CD14-positive monocyte (primary cell): ENCODE measurements around the gene OR5L1. TPM values are rescaled to one million over a fixed set of nuclear protein-coding genes. Genes with fewer than 3 reads are reported as not detected.

Experiments used
- DNase-seq, 3 donors: peaks; one replicate each; pipeline ENCODE4 v3.0.0-alpha.2; 2011 to 2022
- H2AFZ ChIP-seq: 2 replicates; pipeline ENCODE4 v1.6.0; 2012; ENCODE audit warnings: mild to moderate bottlenecking, low read depth, low read length, inconsistent platforms; ENCODE audit not compliant: insufficient read depth, poor library complexity, severe bottlenecking
- H3K27ac ChIP-seq, 2 donors: 1 replicate in 1 of 2; 2 replicates in 1 of 2; pipeline ENCODE4 v1.5.1; 2012 to 2013; ENCODE audit warnings: low read length in 2 of 2, control low read depth in 1 of 2, inconsistent platforms in 1 of 2, low read depth in 1 of 2, mild to moderate bottlenecking in 1 of 2
- H3K27me3 ChIP-seq, 2 donors: one replicate each; pipeline versions ENCODE4 v1.6.0 to v1.6.1; 2011 to 2013; ENCODE audit warnings: low read length in 2 of 2; ENCODE audit not compliant: control insufficient read depth in 2 of 2, insufficient read depth in 2 of 2
- H3K36me3 ChIP-seq, 2 donors: replicated peaks in 1 of 2; 1 replicate in 1 of 2; 2 replicates in 1 of 2; pipeline versions ENCODE4 v1.5.1 to v1.6.1; 2012 to 2013; ENCODE audit warnings: low read length in 2 of 2, control low read depth in 1 of 2, inconsistent platforms in 1 of 2, mild to moderate bottlenecking in 1 of 2; ENCODE audit not compliant: insufficient read depth in 2 of 2, control insufficient read depth in 1 of 2
- H3K4me1 ChIP-seq, 2 donors: 1 replicate in 1 of 2; 2 replicates in 1 of 2; pipeline versions ENCODE4 v1.5.1 to v1.6.1; 2012 to 2013; ENCODE audit warnings: low read length in 2 of 2, control low read depth in 1 of 2, inconsistent platforms in 1 of 2, mild to moderate bottlenecking in 1 of 2, moderate library complexity in 1 of 2; ENCODE audit not compliant: insufficient read depth in 2 of 2, control insufficient read depth in 1 of 2
- H3K4me2 ChIP-seq: replicated peaks from 2 replicates; pipeline ENCODE3; 2012; ENCODE audit warnings: low read length, moderate library complexity, mild to moderate bottlenecking; ENCODE audit not compliant: poor library complexity, severe bottlenecking; ENCODE audit errors: extremely low read depth
- H3K4me3 ChIP-seq, 3 experiments: fragments of 200-600 bp in 1 of 3; sonication (generic) in 1 of 3; replicated peaks in 1 of 3; 1 replicate in 2 of 3; 2 replicates in 1 of 3; pipeline ENCODE4 v1.5.1; 2011 to 2013; ENCODE audit warnings: low read length in 3 of 3, mild to moderate bottlenecking in 3 of 3, control low read depth in 2 of 3, low read depth in 2 of 3, inconsistent platforms in 1 of 3, moderate library complexity in 1 of 3
- H3K79me2 ChIP-seq: 2 replicates; pipeline ENCODE4 v1.6.0; 2012; ENCODE audit warnings: mild to moderate bottlenecking, control low read depth, inconsistent platforms, low read length, moderate library complexity; ENCODE audit not compliant: insufficient read depth
- H3K9ac ChIP-seq: 2 replicates; pipeline ENCODE4 v1.6.0; 2017; ENCODE audit warnings: low read length, mild to moderate bottlenecking; ENCODE audit not compliant: insufficient read depth, poor library complexity, severe bottlenecking
- H3K9me3 ChIP-seq, 2 donors: replicated peaks in 1 of 2; 1 replicate in 1 of 2; 2 replicates in 1 of 2; pipeline versions ENCODE4 v1.5.1 to v1.6.1; 2012 to 2013; ENCODE audit warnings: low read length in 2 of 2, control low read depth in 1 of 2; ENCODE audit not compliant: control insufficient read depth in 1 of 2, insufficient read depth in 1 of 2
- H4K20me1 ChIP-seq: 2 replicates; pipeline ENCODE4 v1.6.0; 2012; ENCODE audit warnings: mild to moderate bottlenecking, low read length, control low read depth, moderate library complexity; ENCODE audit not compliant: insufficient read depth
- H3K27ac Mint-ChIP-seq, 7 donors: one replicate each; pipeline ENCODE4 v1.8.0; 2020; ENCODE audit warnings: mild to moderate bottlenecking in 7 of 7, mixed read lengths in 7 of 7, moderate library complexity in 6 of 7, inconsistent platforms in 2 of 7
- H3K27me3 Mint-ChIP-seq, 3 donors: one replicate each; pipeline ENCODE4 v1.8.0; 2021 to 2022; ENCODE audit warnings: low read depth in 3 of 3, mild to moderate bottlenecking in 3 of 3, mixed read lengths in 3 of 3, moderate library complexity in 3 of 3, inconsistent platforms in 1 of 3
- H3K36me3 Mint-ChIP-seq, 2 donors: one replicate each; pipeline ENCODE4 v1.8.0; 2020; ENCODE audit warnings: mixed read lengths in 2 of 2, inconsistent platforms in 1 of 2, mild to moderate bottlenecking in 1 of 2
- H3K4me1 Mint-ChIP-seq: one replicate; pipeline ENCODE4 v1.8.0; 2020; ENCODE audit warnings: mild to moderate bottlenecking, mixed read lengths
- H3K4me3 Mint-ChIP-seq, 2 donors: one replicate each; pipeline ENCODE4 v1.8.0; 2020; ENCODE audit warnings: mild to moderate bottlenecking in 2 of 2, mixed read lengths in 2 of 2, moderate library complexity in 1 of 2
- H3K9me3 Mint-ChIP-seq, 7 donors: one replicate each; pipeline ENCODE4 v1.8.0; 2020 to 2022; ENCODE audit warnings: mixed read lengths in 7 of 7, mild to moderate bottlenecking in 6 of 7, moderate library complexity in 6 of 7, inconsistent platforms in 2 of 7
- CTCF ChIP-seq: fragments of 200-600 bp; IDR thresholded peaks from one replicate; pipeline ENCODE4 v1.8.0; 2022; ENCODE audit warnings: antibody characterized with exemption, mild to moderate bottlenecking
- WGBS: methylation state at CpG from one replicate; pipeline ENCODE4 v1.1.5; 2013; ENCODE audit warnings: missing lambda C conversion rate; ENCODE audit not compliant: insufficient coverage; 5-methylcytosine and 5-hydroxymethylcytosine counted together
- intact Hi-C, 2 donors: fragments of 100-400 bp; cut with micrococcal nuclease; formaldehyde crosslinking; loops; one replicate each; pipeline versions ENCODE4 v1.15.0 to v1.15.1; 2023
- polyA plus RNA-seq, 3 donors: library from polyadenylated mRNA; depleted of rRNA in 1 of 3; unstranded in 2 of 3; stranded (reverse) in 1 of 3; fragments of 300-500 nt in 2 of 3; fragments of >200 nt in 1 of 3; fragmentation: Illumina TruSeq in 2 of 3; gene quantifications; 1 replicate in 2 of 3; 2 replicates in 1 of 3; pipeline ENCODE4 v1.2.3, GENCODE V29; 2012 to 2021

Gene OR5L1
- polyA plus RNA-seq, 3 donors, result not detected

- Histone ChIP-seq H3K4me3 (no peak within 1 kb of the TSS), H3K79me2 (no peaks in the 10 kb centered on the region), H3K36me3 (no peaks in the 10 kb centered on the region), H4K20me1 (no peaks in the 10 kb centered on the region), H3K4me2 (no peak within 1 kb of the TSS), H3K27me3 (no peaks in the 10 kb centered on the region), H3K9ac (no peak within 1 kb of the TSS), H3K4me1 (no peaks in the 10 kb centered on the region), H3K9me3 (peaks cover 11 to 16% of the 10 kb centered on the region in 2 donors), H2AFZ (no peak within 1 kb of the TSS), H3K27ac (no peak within 1 kb of the TSS)
- H3K27me3 Mint-ChIP-seq, result no peaks in the 10 kb centered on the region
- no peak within 1 kb of the TSS for H3K27ac Mint-ChIP-seq
- intact Hi-C loops, result no loop called here
- no peaks in the 10 kb centered on the region for H3K4me1 Mint-ChIP-seq
- WGBS, result 100% methylated on average over 1 of the region's 5 CpGs
- H3K9me3 Mint-ChIP-seq, result peaks cover 0 to 12% (median 9%) of the 10 kb centered on the region in 7 donors
- TF ChIP-seq CTCF, result no peak
- no peak within 1 kb of the TSS for H3K4me3 Mint-ChIP-seq
- H3K36me3 Mint-ChIP-seq, result no peaks in the 10 kb centered on the region
- no peak for DNase-seq
Observed at GRCh38 chr11:55819330-55819729, 8.2 kb downstream of the OR5L1 start, which contains the start of gene OR5D18. OR5D18 (plus strand) TSS chr11:55819630; CDS start chr11:55819630, 0 bp downstream.

GRCh38 chr11:55826919-55827318 is 15.8 kb downstream of the OR5L1 start, which contains the start of gene OR5L2:
OR5L2 (plus strand) TSS chr11:55827219; CDS start chr11:55827219, 0 bp downstream.
- no peak within 1 kb of the TSS for H3K4me3 ChIP-seq
- intact Hi-C loops, result no loop called here
- DNase-seq, result no peak
- no peaks in the 10 kb centered on the region for H3K4me1 ChIP-seq
- H4K20me1 ChIP-seq, result no peaks in the 10 kb centered on the region
- no peak within 1 kb of the TSS for H3K4me2 ChIP-seq
- H3K27ac ChIP-seq, result no peak within 1 kb of the TSS
- H3K9me3 ChIP-seq, result peaks cover 3 to 8% of the 10 kb centered on the region in 2 donors
- no peaks in the 10 kb centered on the region for H3K79me2 ChIP-seq
- no peak within 1 kb of the TSS for H3K9ac ChIP-seq
- no peaks in the 10 kb centered on the region for H3K4me1 Mint-ChIP-seq
- no peaks in the 10 kb centered on the region for H3K36me3 ChIP-seq
- H3K27me3 ChIP-seq, result no peaks in the 10 kb centered on the region
- no peak within 1 kb of the TSS for H2AFZ ChIP-seq
- no peaks in the 10 kb centered on the region for H3K36me3 Mint-ChIP-seq
- H3K27ac Mint-ChIP-seq, result no peak within 1 kb of the TSS
- TF ChIP-seq CTCF, result no peak
- H3K27me3 Mint-ChIP-seq, result no peaks in the 10 kb centered on the region
- H3K9me3 Mint-ChIP-seq, result peaks cover 0 to 11% (median 0%) of the 10 kb centered on the region in 7 donors
- no peak within 1 kb of the TSS for H3K4me3 Mint-ChIP-seq
